Adrenal gland (tissue), 12 donors: ENCODE data around the gene MAP3K3. TPM values are rescaled to one million over a fixed set of nuclear protein-coding genes. Genes with fewer than 3 reads are reported as not detected.

Experiments used
- DNase-seq, 7 donors: peaks; one replicate each; pipeline ENCODE4 v3.0.0-alpha.2; 2019 to 2020
- H3K27ac ChIP-seq, 5 donors: fragments of 200-600 bp; sonication (generic) in 4 of 5; 1 replicate in 3 of 5; 2 replicates in 2 of 5; pipeline versions ENCODE4 v1.5.1 to v1.8.0; 2016 to 2020; ENCODE audit warnings: mild to moderate bottlenecking in 1 of 5
- H3K27me3 ChIP-seq: fragments of 200-600 bp; 2 replicates; pipeline ENCODE4 v1.8.0; 2021
- H3K36me3 ChIP-seq, 2 donors: fragments of 200-600 bp; replicated peaks in 1 of 2; 1 replicate in 1 of 2; 2 replicates in 1 of 2; pipeline versions ENCODE4 v1.5.1 to v1.8.0; 2018 to 2022
- H3K4me1 ChIP-seq, 2 donors: fragments of 200-600 bp; replicated peaks in 1 of 2; 1 replicate in 1 of 2; 2 replicates in 1 of 2; pipeline versions ENCODE4 v1.5.1 to v1.8.0; 2018 to 2021
- H3K4me3 ChIP-seq, 4 donors: fragments of 200-600 bp; sonication (generic) in 3 of 4; one replicate each; pipeline ENCODE4 v1.5.1; 2016 to 2018
- H3K9me3 ChIP-seq, 3 donors: fragments of 200-600 bp; sonication (generic) in 1 of 3; replicated peaks in 1 of 3; 1 replicate in 2 of 3; 2 replicates in 1 of 3; pipeline versions ENCODE4 v1.5.1 to v1.8.0; 2016 to 2021
- CTCF ChIP-seq, 6 experiments: fragments of 450-650 bp in 4 of 6; fragments of 200-600 bp in 2 of 6; sonication (generic) in 1 of 6; IDR thresholded peaks; 1 replicate in 5 of 6; 2 replicates in 1 of 6; pipeline versions ENCODE4 v1.5.1 to v1.8.0; 2016 to 2021; ENCODE audit warnings: antibody characterized with exemption in 6 of 6, mild to moderate bottlenecking in 2 of 6, moderate library complexity in 1 of 6
- POLR2A ChIP-seq, 2 donors: fragments of 450-650 bp; IDR thresholded peaks; one replicate each; pipeline ENCODE4 v1.6.1; 2017; ENCODE audit warnings: antibody characterized with exemption in 2 of 2, mild to moderate bottlenecking in 2 of 2, moderate library complexity in 1 of 2
- WGBS, 4 donors: extraction: QIAGEN DNeasy Blood & Tissue Kit in 2 of 4; methylation state at CpG; one replicate each; pipeline versions ENCODE4 v1.1.5 to v1.1.7; 2013 to 2017; 5-methylcytosine and 5-hydroxymethylcytosine counted together
- intact Hi-C, 2 donors: fragments of 100-400 bp; cut with DNase I; formaldehyde crosslinking; loops; one replicate each; pipeline versions ENCODE4 v1.14.1 to v1.15.0; 2022 to 2023
- polyA plus RNA-seq, 3 donors: library from polyadenylated mRNA; stranded (reverse); fragments of 200-250 nt in 2 of 3; fragments of 350-450 nt in 1 of 3; fragmentation: Illumina TruSeq in 1 of 3; extraction: RNeasy Lipid Tissue Mini Kit (QIAGEN cat#74804) in 1 of 3; gene quantifications; one replicate each; pipeline ENCODE4 v1.2.3, GENCODE V29; 2013 to 2014
- total RNA-seq, 9 donors: library from RNA; depleted of rRNA in 4 of 9; stranded (reverse); fragments of >200 nt in 4 of 9; fragments of 120-200 nt in 1 of 9; fragmentation: NEBNext Ultra II Directional in 1 of 9; extraction: Animal tissue kit (Norgen Biotek cat#: 25700) in 1 of 9; gene quantifications; one replicate each; pipeline versions ENCODE4 v1.1.0 to v1.2.4, GENCODE V29; 2013 to 2023
- donor health status: healthy with polysubstance abuse.
- donor health status: Bipolar disorder and iron deficiency.
- donor health status: DM: yes; HTN: yes; CAD: no.
- donor health status: DM: no; HTN: no; CAD: no.
- donor health status: DM: no; HTN: no; CAD: no.
- donor health status: DM: yes; HTN: yes; CAD: no.

The MAP3K3 gene
- total and polyA plus RNA-seq, 12 donors = 11.6 to 47.1 (median 30.5) TPM

- DNase-seq = no peak
- no peaks in the 10 kb centered on the region for H3K9me3 ChIP-seq
- H3K36me3 ChIP-seq = peaks cover 0 to 26% of the 10 kb centered on the region in 2 donors
- H3K27ac ChIP-seq = no peak overlapping the region
- intact Hi-C loops = no loop called here
- no peak overlapping the region for H3K4me3 ChIP-seq
- TF ChIP-seq POLR2A (IDR thresholded peaks at IDR 0.05) (no peak), CTCF (IDR thresholded peaks at IDR 0.05) (no peak)
- H3K4me1 ChIP-seq = peaks cover 11 to 12% of the 10 kb centered on the region in 2 donors
- H3K27me3 ChIP-seq = no peaks in the 10 kb centered on the region
These were observed 60.8 kb downstream of the MAP3K3 start for GRCh38 chr17:63682981-63683380.

- H3K27ac ChIP-seq = no peak overlapping the region
- no peaks in the 10 kb centered on the region for H3K9me3 ChIP-seq
- 25 to 40% (median 29%) methylated on average over 2 of the region's 2 CpGs for WGBS, 4 donors
- H3K27me3 ChIP-seq = no peaks in the 10 kb centered on the region
- no peak for TF ChIP-seq POLR2A (IDR thresholded peaks at IDR 0.05)
- TF ChIP-seq CTCF (IDR thresholded peaks at IDR 0.05) = no peak
- H3K4me3 ChIP-seq = no peak overlapping the region
- peaks cover 9 to 11% of the 10 kb centered on the region in 2 donors for H3K4me1 ChIP-seq
- DNase-seq = peak in 5 of 7 donors; percentile 50 to 69 (median 54)
- peaks cover 0 to 47% of the 10 kb centered on the region in 2 donors for H3K36me3 ChIP-seq
- intact Hi-C loops = no loop called here
These were observed 62.8 kb downstream of the MAP3K3 start for GRCh38 chr17:63685041-63685440.

GRCh38 chr17:63685578-63685977 is 63.4 kb downstream of the MAP3K3 start:
- intact Hi-C loops = no loop called here
- 94 to 97% (median 95%) methylated on average over 3 of the region's 3 CpGs for WGBS, 4 donors
- no peaks in the 10 kb centered on the region for H3K9me3 ChIP-seq
- H3K27ac ChIP-seq = no peak overlapping the region
- peaks cover 9 to 11% of the 10 kb centered on the region in 2 donors for H3K4me1 ChIP-seq
- no peaks in the 10 kb centered on the region for H3K27me3 ChIP-seq
- no peak for DNase-seq
- no peak overlapping the region for H3K4me3 ChIP-seq
- H3K36me3 ChIP-seq = peaks cover 0 to 52% of the 10 kb centered on the region in 2 donors
- TF ChIP-seq CTCF (IDR thresholded peaks at IDR 0.05) (no peak), POLR2A (IDR thresholded peaks at IDR 0.05) (no peak)

GRCh38 chr17:63686138-63686685 is 64.0 kb downstream of the MAP3K3 start:
- intact Hi-C loops = no loop called here
- Histone ChIP-seq H3K4me1 (peaks cover 6 to 10% of the 10 kb centered on the region in 2 donors), H3K27me3 (no peaks in the 10 kb centered on the region), H3K36me3 (peaks cover 0 to 58% of the 10 kb centered on the region in 2 donors), H3K27ac (no peak overlapping the region), H3K9me3 (no peaks in the 10 kb centered on the region), H3K4me3 (no peak overlapping the region)
- 94 to 98% (median 98%) methylated on average over 3 of the region's 3 CpGs for WGBS, 4 donors
- DNase-seq = no peak
- no peak for TF ChIP-seq POLR2A (IDR thresholded peaks at IDR 0.05)
- TF ChIP-seq CTCF (IDR thresholded peaks at IDR 0.05) = no peak
